Neuronal stem cell (in vitro differentiated cells): ENCODE data around the gene ST6GALNAC3.

Source experiments
- DNase-seq: peaks from one replicate; pipeline ENCODE4 v3.0.0-alpha.2; 2013; ENCODE audit warnings: low spot score
- H2AFZ ChIP-seq: one replicate; pipeline ENCODE4 v1.6.1; 2013; ENCODE audit warnings: mild to moderate bottlenecking, low read length, inconsistent platforms
- H2AK5ac ChIP-seq: 2 replicates; pipeline ENCODE4 v1.6.1; 2013; ENCODE audit warnings: low read depth, mild to moderate bottlenecking, inconsistent platforms, low read length, moderate library complexity, mixed read lengths
- H2BK120ac ChIP-seq: 2 replicates; pipeline ENCODE4 v1.6.1; 2013; ENCODE audit warnings: low read depth, mild to moderate bottlenecking, inconsistent platforms, low read length, moderate library complexity, mixed read lengths
- H2BK12ac ChIP-seq: one replicate; pipeline ENCODE4 v1.6.1; 2013; ENCODE audit warnings: low read length, inconsistent platforms
- H2BK15ac ChIP-seq: 2 replicates; pipeline ENCODE4 v1.6.1; 2013; ENCODE audit warnings: mild to moderate bottlenecking, low read length, inconsistent platforms, mixed read lengths
- H2BK5ac ChIP-seq: one replicate; pipeline ENCODE4 v1.6.1; 2013; ENCODE audit warnings: inconsistent platforms, mild to moderate bottlenecking, low read length, moderate library complexity
- H3K14ac ChIP-seq: one replicate; pipeline ENCODE4 v1.6.1; 2013; ENCODE audit warnings: low read length, inconsistent platforms
- H3K18ac ChIP-seq: 2 replicates; pipeline ENCODE4 v1.6.1; 2013; ENCODE audit warnings: low read length, inconsistent platforms
- H3K23ac ChIP-seq: 2 replicates; pipeline ENCODE4 v1.6.1; 2013; ENCODE audit warnings: low read depth, mild to moderate bottlenecking, mixed read lengths, low read length, inconsistent platforms; ENCODE audit not compliant: poor library complexity
- H3K27ac ChIP-seq: replicated peaks from 3 replicates; pipeline ENCODE4 v1.5.1; 2013; ENCODE audit warnings: low read length, inconsistent platforms
- H3K27me3 ChIP-seq, 3 experiments: 2 replicates each; pipeline ENCODE4 v1.6.1; 2013; ENCODE audit warnings: low read length in 3 of 3, mild to moderate bottlenecking in 2 of 3, inconsistent platforms in 1 of 3, low read depth in 1 of 3, mixed read lengths in 1 of 3, moderate library complexity in 1 of 3; ENCODE audit not compliant: control insufficient read depth in 3 of 3, insufficient read depth in 3 of 3
- H3K36me3 ChIP-seq, 2 donors: replicated peaks in 1 of 2; 2 replicates each; pipeline ENCODE4 v1.6.1; 2013; ENCODE audit warnings: low read length in 2 of 2; ENCODE audit not compliant: control insufficient read depth in 2 of 2, insufficient read depth in 2 of 2
- H3K4ac ChIP-seq: 2 replicates; pipeline ENCODE4 v1.6.1; 2013; ENCODE audit warnings: inconsistent platforms, mild to moderate bottlenecking, low read length, moderate library complexity
- H3K4me1 ChIP-seq, 2 donors: 1 replicate in 1 of 2; 2 replicates in 1 of 2; pipeline ENCODE4 v1.6.1; 2013; ENCODE audit warnings: low read length in 2 of 2, low read depth in 1 of 2; ENCODE audit not compliant: control insufficient read depth in 2 of 2, insufficient read depth in 1 of 2
- H3K4me2 ChIP-seq: one replicate; pipeline ENCODE4 v1.6.1; 2013; ENCODE audit warnings: mild to moderate bottlenecking, low read length, inconsistent platforms; ENCODE audit not compliant: insufficient read depth, poor library complexity, severe bottlenecking
- H3K4me3 ChIP-seq, 2 donors: 2 replicates each; pipeline ENCODE4 v1.5.1; 2013; ENCODE audit warnings: low read length in 2 of 2, mild to moderate bottlenecking in 2 of 2, inconsistent platforms in 1 of 2, moderate library complexity in 1 of 2
- H3K79me1 ChIP-seq: one replicate; pipeline ENCODE4 v1.6.1; 2013; ENCODE audit warnings: low read depth, mild to moderate bottlenecking, inconsistent platforms, low read length, moderate library complexity
- H3K9ac ChIP-seq: one replicate; pipeline ENCODE4 v1.6.1; 2013; ENCODE audit warnings: mild to moderate bottlenecking, low read depth, low read length, inconsistent platforms; ENCODE audit not compliant: poor library complexity
- H3K9me3 ChIP-seq, 2 donors: replicated peaks in 1 of 2; 2 replicates each; pipeline versions ENCODE3 to v1.6.1; 2013; ENCODE audit warnings: low read length in 2 of 2, mild to moderate bottlenecking in 2 of 2, inconsistent platforms in 1 of 2, low read depth in 1 of 2, mixed read lengths in 1 of 2, moderate library complexity in 1 of 2; ENCODE audit not compliant: control insufficient read depth in 2 of 2, insufficient read depth in 1 of 2
- H4K8ac ChIP-seq: one replicate; pipeline ENCODE4 v1.6.1; 2013; ENCODE audit warnings: low read depth, mild to moderate bottlenecking, inconsistent platforms, low read length, moderate library complexity
- H4K91ac ChIP-seq: one replicate; pipeline ENCODE4 v1.6.1; 2013; ENCODE audit warnings: low read length, low read depth, mild to moderate bottlenecking, inconsistent platforms; ENCODE audit not compliant: poor library complexity
- WGBS, 2 donors: extraction: QIAGEN DNeasy Blood & Tissue Kit; methylation state at CpG; one replicate each; pipeline ENCODE4 v1.1.7; 2013; ENCODE audit warnings: missing lambda C conversion rate in 2 of 2, mixed read lengths in 1 of 2; ENCODE audit not compliant: insufficient read length in 2 of 2, insufficient replicate concordance in 1 of 2; ENCODE audit errors: extremely low coverage in 2 of 2; 5-methylcytosine and 5-hydroxymethylcytosine counted together

Gene ST6GALNAC3

DNA sequence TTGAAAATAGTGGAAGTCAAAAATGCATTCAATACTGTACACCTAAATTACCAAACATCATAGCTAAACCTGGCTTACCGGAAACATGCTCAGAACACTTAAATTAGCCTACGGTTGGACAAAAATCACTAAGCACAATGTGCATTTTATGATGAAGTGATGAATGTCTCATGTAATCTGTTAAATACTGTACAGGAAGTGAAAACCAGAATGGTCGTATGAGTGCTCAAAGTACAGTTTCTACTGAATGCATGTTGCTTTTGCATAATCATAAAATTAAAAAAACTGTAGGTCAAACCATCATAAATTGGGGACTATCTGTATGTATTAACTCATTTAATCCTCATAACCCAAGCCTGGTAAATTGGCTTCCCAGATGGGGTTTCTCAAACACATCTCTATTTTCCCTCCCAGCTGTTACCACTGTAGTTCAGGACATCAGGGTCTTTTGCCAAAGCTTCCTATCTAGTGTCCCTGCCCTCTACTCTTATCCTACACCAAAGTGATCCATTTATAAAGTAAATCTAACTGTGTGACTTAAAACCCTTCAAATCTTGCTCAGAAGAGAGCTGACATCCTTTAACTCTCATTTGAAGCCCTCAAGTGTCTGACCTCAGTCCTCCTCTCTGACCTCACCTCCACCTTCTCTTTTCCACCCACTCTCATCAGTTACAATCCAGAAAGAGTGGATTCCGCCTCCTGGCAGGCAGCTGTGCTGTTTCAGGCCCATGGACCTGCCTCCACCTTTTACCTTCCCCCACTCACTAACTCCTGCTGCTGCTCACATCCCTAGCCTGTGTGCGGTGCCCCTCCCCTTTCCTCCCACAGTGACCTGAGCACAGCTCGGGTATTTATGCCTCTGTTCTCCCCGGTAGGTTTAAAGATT, 436.4 kb downstream of the ST6GALNAC3 start:
- DNase-seq: no peak
- Histone ChIP-seq H2BK5ac (no peak overlapping the region), H2AK5ac (no peak overlapping the region), H3K9ac (no peak overlapping the region), H2BK15ac (no peak overlapping the region), H4K91ac (no peak overlapping the region), H3K36me3 (no peaks in the 10 kb centered on the region), H3K27ac (no peak overlapping the region), H2BK120ac (no peak overlapping the region), H3K4me1 (peaks cover 5 to 10% of the 10 kb centered on the region in 2 donors), H2BK12ac (no peak overlapping the region), H3K14ac (no peak overlapping the region), H2AFZ (peak overlapping the region; percentile 41), H3K4ac (no peak overlapping the region), H3K23ac (no peak overlapping the region), H3K9me3 (peaks cover 0 to 12% of the 10 kb centered on the region in 2 donors), H3K79me1 (no peaks in the 10 kb centered on the region), H3K27me3 (no peaks in the 10 kb centered on the region), H3K4me2 (no peak overlapping the region), H3K18ac (peak overlapping the region; percentile 38), H4K8ac (no peak overlapping the region), H3K4me3 (no peak overlapping the region)
- no CpG with 5 or more reads among the region's 7 CpGs for WGBS, 2 donors

DNA sequence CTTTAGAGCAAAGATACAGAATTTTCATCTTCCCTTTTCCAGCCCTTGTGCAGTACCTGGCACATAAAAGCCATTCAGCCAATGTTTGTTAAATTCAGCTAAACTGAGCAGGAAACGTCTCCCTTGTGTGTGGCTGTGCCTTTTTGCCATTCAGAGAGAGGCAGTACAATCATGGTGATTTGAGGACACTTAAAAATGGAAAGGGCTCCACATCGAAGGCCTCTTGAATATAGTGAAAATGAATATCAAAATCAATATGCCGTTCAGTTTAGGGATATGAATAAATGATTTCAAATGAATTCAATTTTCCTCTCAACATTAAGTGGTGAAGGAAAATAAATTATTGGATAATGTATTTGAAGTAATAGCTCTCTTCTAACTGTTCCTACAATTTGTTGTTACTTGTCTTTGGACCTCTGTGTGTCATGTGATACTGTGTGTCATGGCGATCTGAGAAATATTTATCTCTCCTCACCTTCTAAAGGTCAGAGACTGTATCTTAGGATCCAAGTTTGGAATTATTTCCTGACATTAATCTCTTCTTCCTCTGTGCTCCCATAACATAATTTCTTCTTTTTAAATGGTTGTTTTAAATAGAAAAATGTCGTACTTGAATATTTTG, 437.1 kb downstream of the ST6GALNAC3 start:
- Histone ChIP-seq H3K18ac (no peak overlapping the region), H3K36me3 (no peaks in the 10 kb centered on the region), H3K4me2 (no peak overlapping the region), H3K4me1 (peaks cover 4 to 10% of the 10 kb centered on the region in 2 donors), H4K91ac (no peak overlapping the region), H2AK5ac (no peak overlapping the region), H3K23ac (no peak overlapping the region), H2BK15ac (no peak overlapping the region), H4K8ac (no peak overlapping the region), H2AFZ (peak overlapping the region; percentile 41), H3K27me3 (no peaks in the 10 kb centered on the region), H3K27ac (no peak overlapping the region), H3K79me1 (no peaks in the 10 kb centered on the region), H2BK120ac (no peak overlapping the region), H3K4me3 (no peak overlapping the region), H2BK5ac (no peak overlapping the region), H3K9ac (no peak overlapping the region), H3K9me3 (peaks cover 0 to 12% of the 10 kb centered on the region in 2 donors), H3K4ac (no peak overlapping the region), H3K14ac (no peak overlapping the region), H2BK12ac (no peak overlapping the region)
- DNase-seq: no peak
- WGBS, 2 donors: no CpG with 5 or more reads among the region's 5 CpGs

DNA sequence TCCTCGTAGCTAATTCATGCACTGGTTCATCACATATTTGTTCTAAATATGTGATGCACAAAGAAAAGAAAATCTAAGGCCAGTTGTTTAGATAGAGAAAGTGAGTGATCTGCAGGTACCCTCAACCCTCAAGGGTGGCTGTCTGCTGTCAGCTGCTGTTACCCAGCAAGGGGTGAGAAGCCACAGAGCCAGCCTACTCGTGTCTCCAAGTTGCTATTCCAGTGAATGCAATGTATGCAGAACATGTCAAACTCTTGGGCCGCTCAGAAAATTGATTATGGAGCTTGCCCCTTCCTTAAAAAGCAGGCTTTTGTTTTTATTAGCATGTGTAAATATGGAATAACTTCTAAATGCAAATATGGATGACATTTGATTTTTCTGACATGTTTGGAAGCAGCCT, 456.4 kb downstream of the ST6GALNAC3 start:
- Histone ChIP-seq H4K91ac (no peak overlapping the region), H3K14ac (no peak overlapping the region), H2BK15ac (no peak overlapping the region), H2AK5ac (no peak overlapping the region), H2BK5ac (no peak overlapping the region), H2BK12ac (no peak overlapping the region), H2AFZ (no peak overlapping the region), H3K9me3 (no peaks in the 10 kb centered on the region), H3K23ac (no peak overlapping the region), H3K36me3 (no peaks in the 10 kb centered on the region), H3K4me3 (no peak overlapping the region), H3K27me3 (no peaks in the 10 kb centered on the region), H4K8ac (no peak overlapping the region), H2BK120ac (no peak overlapping the region), H3K9ac (no peak overlapping the region), H3K4ac (no peak overlapping the region), H3K4me1 (no peaks in the 10 kb centered on the region), H3K79me1 (no peaks in the 10 kb centered on the region), H3K4me2 (no peak overlapping the region), H3K27ac (no peak overlapping the region), H3K18ac (no peak overlapping the region)
- no CpG with 5 or more reads among the region's 3 CpGs for WGBS, 2 donors
- no peak for DNase-seq

DNA sequence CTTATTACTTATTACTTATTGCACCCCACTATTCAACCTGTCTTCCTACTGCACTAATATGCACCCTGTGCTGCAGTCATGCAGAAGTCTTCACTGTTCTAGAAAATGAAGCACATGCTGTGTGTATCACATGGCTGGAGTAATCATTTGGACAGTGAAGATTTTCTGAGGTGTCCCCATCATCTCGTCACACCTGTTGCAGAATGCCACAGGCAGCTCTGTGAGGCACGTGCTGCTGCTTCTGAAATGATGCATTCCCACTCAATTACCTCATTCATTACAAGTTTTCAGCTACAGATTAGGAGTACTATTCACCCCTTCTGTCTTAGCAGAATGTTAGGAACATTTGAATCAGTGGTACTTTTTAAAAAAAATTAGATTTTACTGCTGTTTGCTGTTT, 467.1 kb downstream of the ST6GALNAC3 start:
- no peak overlapping the region for H2BK12ac ChIP-seq
- no peak overlapping the region for H3K4me2 ChIP-seq
- H3K14ac ChIP-seq: no peak overlapping the region
- H2AFZ ChIP-seq: no peak overlapping the region
- H4K91ac ChIP-seq: no peak overlapping the region
- no CpG with 5 or more reads among the region's 2 CpGs for WGBS, 2 donors
- no peak overlapping the region for H3K23ac ChIP-seq
- H2BK120ac ChIP-seq: no peak overlapping the region
- no peaks in the 10 kb centered on the region for H3K9me3 ChIP-seq
- H3K27ac ChIP-seq: no peak overlapping the region
- DNase-seq: no peak
- H2BK5ac ChIP-seq: no peak overlapping the region
- no peak overlapping the region for H3K9ac ChIP-seq
- no peak overlapping the region for H4K8ac ChIP-seq
- no peaks in the 10 kb centered on the region for H3K36me3 ChIP-seq
- H2BK15ac ChIP-seq: no peak overlapping the region
- H3K4me3 ChIP-seq: no peak overlapping the region
- H3K4me1 ChIP-seq: peaks cover 1 to 10% of the 10 kb centered on the region in 2 donors
- H3K79me1 ChIP-seq: no peaks in the 10 kb centered on the region
- no peaks in the 10 kb centered on the region for H3K27me3 ChIP-seq
- H3K4ac ChIP-seq: no peak overlapping the region
- H3K18ac ChIP-seq: no peak overlapping the region
- H2AK5ac ChIP-seq: no peak overlapping the region
